WERI-Rb-1 (cell line): Measurements from ENCODE around the gene SNAPC4.

Experiments
- DNase-seq: peaks from one replicate; pipeline ENCODE4 v3.0.0-alpha.2; 2020
- H3K27ac ChIP-seq: fragments of 250-450 bp; sonication (Bioruptor Pico); 2 replicates; pipeline ENCODE4 v1.5.1; 2020; ENCODE audit warnings: mild to moderate bottlenecking, moderate library complexity
- H3K27me3 ChIP-seq: fragments of 250-450 bp; sonication (Bioruptor Pico); 2 replicates; pipeline ENCODE4 v1.5.1; 2021; ENCODE audit warnings: mild to moderate bottlenecking, low read depth, moderate library complexity; ENCODE audit not compliant: insufficient read depth, severe bottlenecking
- H3K36me3 ChIP-seq: fragments of 250-450 bp; sonication (Bioruptor Pico); 2 replicates; pipeline ENCODE4 v1.5.1; 2020; ENCODE audit warnings: mild to moderate bottlenecking, moderate library complexity
- H3K4me3 ChIP-seq: 2 replicates; pipeline ENCODE4 v1.5.1; 2011; ENCODE audit warnings: low read depth, mild to moderate bottlenecking, control low read depth, low read length
- H3K9me3 ChIP-seq: fragments of 250-450 bp; sonication (Bioruptor Pico); 2 replicates; pipeline ENCODE4 v1.5.1; 2021; ENCODE audit warnings: mild to moderate bottlenecking, moderate library complexity; ENCODE audit not compliant: severe bottlenecking
- CTCF ChIP-seq: IDR thresholded peaks from 2 replicates; pipeline ENCODE4 v1.5.1; 2011; ENCODE audit warnings: low read depth, mild to moderate bottlenecking, control low read depth, inconsistent platforms, low read length

The SNAPC4 gene

GRCh38 chr9:136359774-136360718 is 39.9 kb downstream of the SNAPC4 start:
- no peak for TF ChIP-seq CTCF
- Histone ChIP-seq H3K9me3 (peaks cover 3% of the 10 kb centered on the region), H3K27me3 (no peaks in the 10 kb centered on the region), H3K36me3 (peaks cover 38% of the 10 kb centered on the region), H3K4me3 (no peak overlapping the region), H3K27ac (no peak overlapping the region)
- peak; percentile 24 for DNase-seq

- Histone ChIP-seq H3K27ac (no peak overlapping the region), H3K27me3 (no peaks in the 10 kb centered on the region), H3K4me3 (no peak overlapping the region), H3K9me3 (peaks cover 1% of the 10 kb centered on the region), H3K36me3 (peaks cover 36% of the 10 kb centered on the region)
- DNase-seq = no peak
- no peak for TF ChIP-seq CTCF
These were observed 41.1 kb downstream of the SNAPC4 start for GRCh38 chr9:136358888-136359287.

GRCh38 chr9:136358016-136358415 is 42.0 kb downstream of the SNAPC4 start:
- Histone ChIP-seq H3K36me3 (peaks cover 34% of the 10 kb centered on the region), H3K9me3 (no peaks in the 10 kb centered on the region), H3K27ac (no peak overlapping the region), H3K4me3 (no peak overlapping the region), H3K27me3 (no peaks in the 10 kb centered on the region)
- DNase-seq = no peak
- no peak for TF ChIP-seq CTCF

GRCh38 chr9:136357202-136357725 is 42.7 kb downstream of the SNAPC4 start:
- H3K27ac ChIP-seq = no peak overlapping the region; the same call in 1 of the 2 replicates
- H3K9me3 ChIP-seq = no peaks in the 10 kb centered on the region
- H3K36me3 ChIP-seq = peaks cover 34% of the 10 kb centered on the region
- H3K27me3 ChIP-seq = no peaks in the 10 kb centered on the region
- DNase-seq = no peak
- no peak overlapping the region for H3K4me3 ChIP-seq
- no peak for TF ChIP-seq CTCF

- no peak overlapping the region for H3K4me3 ChIP-seq
- no peaks in the 10 kb centered on the region for H3K9me3 ChIP-seq
- TF ChIP-seq CTCF = no peak
- H3K27me3 ChIP-seq = no peaks in the 10 kb centered on the region
- H3K36me3 ChIP-seq = peaks cover 34% of the 10 kb centered on the region
- no peak overlapping the region for H3K27ac ChIP-seq
- DNase-seq = no peak
These were observed 44.1 kb downstream of the SNAPC4 start for GRCh38 chr9:136355616-136356557.
